GM21737 (cell line): Measurements from ENCODE around the gene NGF.
"Not testable (repeated sequence)": the region's sequence is repeated elsewhere in the genome, so short reads cannot be mapped to it uniquely, and the experiment has no call there.

Experiments
- ATAC-seq: cut with Tn5 transposase; IDR thresholded peaks from one replicate; pipeline ENCODE4 v1.9.1; 2021; ENCODE audit warnings: mild to moderate bottlenecking, moderate library complexity; ENCODE audit not compliant: unreplicated experiment

NGF gene

GRCh38 chr1:115337633-115338456 is at the start of gene NGF:
NGF (minus strand) TSS chr1:115338249; CDS start chr1:115286795, 51,454 bp downstream.
- ATAC-seq: no peak

GRCh38 chr1:115383455-115383854 is 45.4 kb upstream of the NGF start:
- not testable (repeated sequence) for ATAC-seq

GRCh38 chr1:115379943-115380342 is 41.9 kb upstream of the NGF start:
- ATAC-seq: no peak

- ATAC-seq: no peak
Observed at GRCh38 chr1:115377411-115377810, 39.4 kb upstream of the NGF start.

GRCh38 chr1:115374598-115374997 is 36.5 kb upstream of the NGF start:
- ATAC-seq: no peak

- no peak for ATAC-seq
Observed at GRCh38 chr1:115373305-115373704, 35.3 kb upstream of the NGF start.

- ATAC-seq: no peak
Observed at GRCh38 chr1:115365738-115366137, 27.7 kb upstream of the NGF start.

- ATAC-seq: no peak
Observed at GRCh38 chr1:115364780-115365155, 26.7 kb upstream of the NGF start.

- no peak for ATAC-seq
Observed at GRCh38 chr1:115364046-115364779, 26.2 kb upstream of the NGF start.

- ATAC-seq: no peak
Observed at GRCh38 chr1:115363171-115363570, 25.1 kb upstream of the NGF start.

- not testable (repeated sequence) for ATAC-seq
Observed at GRCh38 chr1:115360505-115361129, 22.6 kb upstream of the NGF start.

- not testable (repeated sequence) for ATAC-seq
Observed at GRCh38 chr1:115359787-115360452, 21.9 kb upstream of the NGF start.

GRCh38 chr1:115356356-115356755 is 18.3 kb upstream of the NGF start:
- no peak for ATAC-seq

GRCh38 chr1:115355069-115355468 is 17.0 kb upstream of the NGF start:
- no peak for ATAC-seq

GRCh38 chr1:115351143-115351542 is 13.1 kb upstream of the NGF start:
- ATAC-seq: no peak

- no peak for ATAC-seq
Observed at GRCh38 chr1:115348636-115349035, 10.6 kb upstream of the NGF start.

GRCh38 chr1:115347282-115347681 is 9.2 kb upstream of the NGF start:
- no peak for ATAC-seq

- ATAC-seq: no peak
Observed at GRCh38 chr1:115343200-115343737, 5.2 kb upstream of the NGF start.

GRCh38 chr1:115341948-115342347 is 3.9 kb upstream of the NGF start:
- ATAC-seq: no peak

GRCh38 chr1:115340879-115341278 is 2.8 kb upstream of the NGF start:
- ATAC-seq: no peak

GRCh38 chr1:115338457-115338820 is 390 bp upstream of the NGF start:
- no peak for ATAC-seq
